CD4-positive, alpha-beta T cell (primary cell): ENCODE measurements around the gene CCDC183. TPM values are rescaled to one million over a fixed set of nuclear protein-coding genes. Genes with fewer than 3 reads are reported as not detected.
"Not testable (repeated sequence)": the region's sequence is repeated elsewhere in the genome, so short reads cannot be mapped to it uniquely, and the experiment has no call there.

Experiments used
- ATAC-seq: fragments of 200-7000 bp; cut with Tn5 transposase; one replicate; pipeline ENCODE4 v1.10.0; 2022; ENCODE audit warnings: mild to moderate bottlenecking; ENCODE audit not compliant: poor library complexity
- CTCF ChIA-PET: fragments of 350-600 bp; sonication (Branson Sonifier 250); formaldehyde crosslinking; loops from one replicate; lab custom pipeline; 2021; ENCODE audit warnings: antibody characterized with exemption, inconsistent platforms; lab: Charles Lee
- POLR2A ChIA-PET: fragments of 350-600 bp; sonication (Branson Sonifier 250); formaldehyde crosslinking; loops from one replicate; lab custom pipeline; 2021; ENCODE audit warnings: antibody characterized with exemption, inconsistent platforms; lab: Charles Lee
- DNase-seq, 14 experiments: peaks; one replicate each; pipeline ENCODE4 v3.0.0-alpha.2; 2013 to 2020; ENCODE audit warnings: mixed read lengths in 2 of 14
- H3K27ac ChIP-seq, 2 donors: one replicate each; pipeline versions ENCODE4 v1.5.1 to v1.7.0; 2013; ENCODE audit warnings: low read length in 2 of 2, low read depth in 1 of 2, mild to moderate bottlenecking in 1 of 2
- H3K27me3 ChIP-seq, 2 experiments: 1 replicate in 1 of 2; 2 replicates in 1 of 2; pipeline versions ENCODE4 v1.6.1 to v1.7.0; 2013; ENCODE audit warnings: low read length in 2 of 2, control low read depth in 1 of 2, mild to moderate bottlenecking in 1 of 2, moderate library complexity in 1 of 2; ENCODE audit not compliant: insufficient read depth in 2 of 2, control insufficient read depth in 1 of 2
- H3K36me3 ChIP-seq: one replicate; pipeline ENCODE4 v1.6.1; 2013; ENCODE audit warnings: low read length, control low read depth; ENCODE audit not compliant: insufficient read depth
- H3K4me1 ChIP-seq: one replicate; pipeline ENCODE4 v1.6.1; 2013; ENCODE audit warnings: low read length, control low read depth; ENCODE audit not compliant: insufficient read depth
- H3K4me3 ChIP-seq: one replicate; pipeline ENCODE4 v1.5.1; 2013; ENCODE audit warnings: mild to moderate bottlenecking, low read length, moderate library complexity
- H3K9me3 ChIP-seq, 2 experiments: 1 replicate in 1 of 2; 2 replicates in 1 of 2; pipeline versions ENCODE4 v1.6.1 to v1.7.0; 2013; ENCODE audit warnings: low read length in 2 of 2, mild to moderate bottlenecking in 2 of 2, control low read depth in 1 of 2, moderate library complexity in 1 of 2; ENCODE audit not compliant: control insufficient read depth in 1 of 2, insufficient read depth in 1 of 2
- H3K27ac Mint-ChIP-seq: one replicate; pipeline ENCODE4 v1.8.0; 2020; ENCODE audit warnings: mixed read lengths
- H3K27me3 Mint-ChIP-seq: one replicate; pipeline ENCODE4 v1.8.0; 2021; ENCODE audit warnings: mixed read lengths
- H3K36me3 Mint-ChIP-seq: one replicate; pipeline ENCODE4 v1.8.0; 2021; ENCODE audit warnings: low read depth, mixed read lengths
- H3K4me1 Mint-ChIP-seq: one replicate; pipeline ENCODE4 v1.8.0; 2021; ENCODE audit warnings: low read depth, mixed read lengths
- H3K4me3 Mint-ChIP-seq: one replicate; pipeline ENCODE4 v1.8.0; 2020; ENCODE audit warnings: mild to moderate bottlenecking, mixed read lengths
- H3K9me3 Mint-ChIP-seq: one replicate; pipeline ENCODE4 v1.8.0; 2020; ENCODE audit warnings: mixed read lengths
- CTCF ChIP-seq: fragments of 200-600 bp; IDR thresholded peaks from one replicate; pipeline ENCODE4 v1.8.0; 2022; ENCODE audit warnings: antibody characterized with exemption, mild to moderate bottlenecking
- intact Hi-C, 2 experiments: fragments of 100-400 bp; cut with DNase I in 1 of 2; cut with micrococcal nuclease in 1 of 2; formaldehyde crosslinking; loops; one replicate each; pipeline versions ENCODE4 v1.15.1 to v1.9.0; 2023 to 2025; cut with DNase I, micrococcal nuclease
- total RNA-seq, 174 experiments: library from RNA in 2 of 174; stranded (reverse) in 2 of 174; gene quantifications; one replicate each; pipeline ENCODE4 v1.2.3 and lab custom pipeline; 2021 to 2026

Gene CCDC183
- total RNA-seq, 2 experiments from 2014 or later = 3.0 to 4.6 TPM

GRCh38 chr9:136831002-136831719, 35.0 kb downstream of the CCDC183 start:
- Mint-ChIP-seq H3K4me3 (no peak overlapping the region), H3K4me1 (no peaks in the 10 kb centered on the region), H3K27ac (no peak overlapping the region), H3K27me3 (no peaks in the 10 kb centered on the region), H3K9me3 (no peaks in the 10 kb centered on the region), H3K36me3 (peaks cover 32% of the 10 kb centered on the region)
- no peaks in the 10 kb centered on the region for H3K4me1 ChIP-seq
- ATAC-seq (no peak), DNase-seq (no peak)
- POLR2A ChIA-PET = no interaction called here
- no peak overlapping the region for H3K27ac ChIP-seq
- CTCF ChIA-PET = no interaction called here
- no peaks in the 10 kb centered on the region for H3K9me3 ChIP-seq
- no peak overlapping the region for H3K4me3 ChIP-seq
- H3K27me3 ChIP-seq = no peaks in the 10 kb centered on the region
- TF ChIP-seq CTCF = no peak
- peaks cover 43% of the 10 kb centered on the region for H3K36me3 ChIP-seq
- intact Hi-C loops = no loop called here

DNA sequence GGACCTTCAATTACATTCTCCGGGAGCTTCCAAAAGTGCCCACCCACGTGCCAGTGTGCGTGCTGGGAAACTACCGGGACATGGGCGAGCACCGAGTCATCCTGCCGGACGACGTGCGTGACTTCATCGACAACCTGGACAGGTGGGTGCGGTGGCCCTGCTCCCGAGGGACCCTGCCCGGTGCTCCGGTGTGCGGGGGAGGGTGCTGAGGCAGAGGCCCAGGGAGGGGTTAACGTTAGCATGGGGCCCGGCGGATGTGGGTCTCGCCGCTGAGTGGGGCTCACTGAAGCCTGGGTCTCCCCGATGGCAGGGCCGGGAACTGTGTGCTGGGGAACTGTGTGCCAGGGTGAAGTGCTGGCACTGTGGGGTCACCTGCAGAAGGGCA, 35.6 kb downstream of the CCDC183 start:
- H3K36me3 Mint-ChIP-seq = peaks cover 32% of the 10 kb centered on the region
- no peaks in the 10 kb centered on the region for H3K27me3 Mint-ChIP-seq
- no peak overlapping the region for H3K27ac ChIP-seq
- peaks cover 40% of the 10 kb centered on the region for H3K36me3 ChIP-seq
- H3K4me1 ChIP-seq = no peaks in the 10 kb centered on the region
- POLR2A ChIA-PET = no interaction called here
- no peaks in the 10 kb centered on the region for H3K27me3 ChIP-seq
- H3K4me3 Mint-ChIP-seq = no peak overlapping the region
- H3K27ac Mint-ChIP-seq = no peak overlapping the region
- no peaks in the 10 kb centered on the region for H3K4me1 Mint-ChIP-seq
- no peak for ATAC-seq
- peak in 1 of 14 experiments; percentile 21 for DNase-seq
- no peak for TF ChIP-seq CTCF
- no peaks in the 10 kb centered on the region for H3K9me3 ChIP-seq
- H3K4me3 ChIP-seq = no peak overlapping the region
- intact Hi-C loops = no loop called here
- H3K9me3 Mint-ChIP-seq = no peaks in the 10 kb centered on the region
- CTCF ChIA-PET = no interaction called here

- Histone ChIP-seq H3K27me3 (no peaks in the 10 kb centered on the region), H3K9me3 (no peaks in the 10 kb centered on the region), H3K4me3 (no peak overlapping the region), H3K27ac (no peak overlapping the region), H3K4me1 (no peaks in the 10 kb centered on the region), H3K36me3 (peaks cover 36% of the 10 kb centered on the region)
- CTCF ChIA-PET = no interaction called here
- Mint-ChIP-seq H3K27ac (no peak overlapping the region), H3K27me3 (no peaks in the 10 kb centered on the region), H3K9me3 (no peaks in the 10 kb centered on the region), H3K36me3 (peaks cover 32% of the 10 kb centered on the region), H3K4me3 (no peak overlapping the region), H3K4me1 (no peaks in the 10 kb centered on the region)
- DNase-seq (no peak), ATAC-seq (no peak)
- POLR2A ChIA-PET = no interaction called here
- no peak for TF ChIP-seq CTCF
- intact Hi-C loops = no loop called here
Measured at GRCh38 chr9:136832581-136832980, 36.4 kb downstream of the CCDC183 start.

DNA sequence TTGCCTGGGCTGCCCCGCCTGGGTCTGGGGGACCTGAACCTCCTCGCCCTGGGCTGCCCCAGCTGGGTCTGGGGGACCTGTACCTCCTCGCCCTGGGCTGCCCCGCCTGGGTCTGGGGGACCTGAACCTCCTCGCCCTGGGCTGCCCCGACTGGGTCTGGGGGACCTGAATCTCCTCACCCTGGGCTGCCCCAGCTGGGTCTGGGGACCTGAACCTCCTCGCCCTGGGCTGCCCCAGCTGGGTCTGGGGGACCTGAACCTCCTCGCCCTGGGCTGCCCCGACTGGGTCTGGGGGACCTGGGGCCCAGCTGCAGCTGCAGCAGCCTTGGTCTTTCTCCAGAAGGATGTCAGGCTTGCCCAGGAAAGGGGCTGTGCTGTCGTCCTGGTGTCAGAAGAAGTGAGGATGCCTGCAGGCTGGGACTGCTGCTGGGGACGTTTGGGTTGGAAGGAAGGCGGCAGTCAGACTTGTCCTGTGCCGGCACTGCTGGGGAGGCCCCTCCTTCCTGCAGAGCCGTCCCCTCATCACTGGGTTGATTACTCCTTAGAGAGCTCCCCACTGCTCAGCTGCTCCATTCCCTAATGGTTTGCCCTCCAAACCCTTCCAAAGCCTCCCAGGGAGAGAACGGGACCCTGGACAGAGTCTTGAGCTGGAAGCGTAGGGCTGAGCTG, 37.4 kb downstream of the CCDC183 start:
- H3K27me3 Mint-ChIP-seq, POLR2A ChIA-PET, H3K9me3 ChIP-seq, H3K9me3 Mint-ChIP-seq, intact Hi-C loops, H3K4me1 ChIP-seq, H3K4me3 ChIP-seq, CTCF ChIA-PET, H3K27ac ChIP-seq, H3K4me3 Mint-ChIP-seq, H3K27ac Mint-ChIP-seq, ATAC-seq, H3K27me3 ChIP-seq, H3K4me1 Mint-ChIP-seq, DNase-seq: not testable (repeated sequence)
- peaks cover 32% of the 10 kb centered on the region for H3K36me3 Mint-ChIP-seq
- peaks cover 37% of the 10 kb centered on the region for H3K36me3 ChIP-seq
